GM12891 (cell line): Measurements from ENCODE around the gene TMEM106C.
A peak's percentile ranks its signal among the peaks of the same experiment; 100 is the strongest.
"Not testable (repeated sequence)": the region's sequence is repeated elsewhere in the genome, so short reads cannot be mapped to it uniquely, and the experiment has no call there.

Experiments used
- DNase-seq: peaks from one replicate; pipeline ENCODE4 v3.0.0; 2011; ENCODE audit warnings: low spot score; ENCODE audit not compliant: insufficient read length
- FAIRE-seq: peaks from 2 replicates; lab custom pipeline; 2011; peaks lifted over from hg19 to GRCh38; lab: Jason Lieb, UNC
- PAX5 ChIP-seq: IDR thresholded peaks from 2 replicates; pipeline ENCODE4 v1.6.1; 2011; ENCODE audit warnings: low read length, moderate library complexity, mild to moderate bottlenecking; ENCODE audit not compliant: insufficient read depth, severe bottlenecking
- POLR2A ChIP-seq: IDR thresholded peaks from 2 replicates; pipeline ENCODE4 v1.6.1; 2011; ENCODE audit warnings: low read depth, low read length, control low read depth
- POLR2AphosphoS5 ChIP-seq: IDR thresholded peaks from 2 replicates; pipeline ENCODE4 v1.6.1; 2011; ENCODE audit warnings: low read depth, low read length, control low read depth
- POU2F2 ChIP-seq: IDR thresholded peaks from 2 replicates; pipeline ENCODE4 v1.6.1; 2011; ENCODE audit warnings: low read depth, mild to moderate bottlenecking, control low read depth, low read length, moderate library complexity
- SPI1 ChIP-seq: IDR thresholded peaks from 2 replicates; pipeline ENCODE4 v1.6.1; 2011; ENCODE audit warnings: low read depth, low read length, control low read depth
- TAF1 ChIP-seq: IDR thresholded peaks from 2 replicates; pipeline ENCODE4 v1.6.1; 2011; ENCODE audit warnings: low read depth, low read length, control low read depth

TMEM106C gene

GRCh38 chr12:47946413-47947323, 16.7 kb upstream of the TMEM106C start:
- no peak for TF ChIP-seq PAX5

DNA sequence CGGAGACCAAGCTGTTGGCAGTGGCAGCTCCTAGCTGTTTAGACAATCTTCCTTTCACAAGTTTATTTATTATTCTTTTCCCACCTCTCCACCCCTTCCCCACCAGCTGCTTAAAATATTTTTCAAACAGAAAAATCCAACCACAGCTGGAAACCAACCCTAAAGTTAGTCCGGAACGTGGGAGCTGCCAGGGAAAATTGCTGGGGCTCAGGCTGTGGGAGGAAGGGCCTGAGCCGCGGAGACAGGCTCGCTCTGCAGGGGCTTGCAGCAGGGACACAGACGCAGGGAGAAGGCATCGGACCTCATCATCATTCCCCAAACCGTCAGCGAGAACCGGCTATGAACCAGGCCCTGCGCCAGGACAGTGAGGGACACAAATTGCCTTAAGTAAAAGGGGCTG, 16.1 kb upstream of the TMEM106C start:
- no peak for FAIRE-seq

More at GRCh38 chr12:47946413-47947323, 16.7 kb upstream of the TMEM106C start:
- FAIRE-seq = no peak
- DNase-seq = no peak

GRCh38 chr12:47949441-47950341, 13.7 kb upstream of the TMEM106C start:
- DNase-seq (peak; percentile 77), FAIRE-seq (peak; percentile 78)
- no peak for TF ChIP-seq SPI1
- TF ChIP-seq POLR2AphosphoS5 = no peak
- TF ChIP-seq POU2F2 = no peak
- no peak for TF ChIP-seq TAF1
- no peak for TF ChIP-seq PAX5
- TF ChIP-seq POLR2A = no peak

More for the DNA sequence above, 16.1 kb upstream of the TMEM106C start:
- DNase-seq = no peak
- TF ChIP-seq POLR2AphosphoS5 (no peak), TAF1 (no peak), PAX5 (no peak), POLR2A (no peak)

- FAIRE-seq (no peak), DNase-seq (no peak)
- no peak for TF ChIP-seq PAX5
- no peak for TF ChIP-seq POLR2A
Measured at GRCh38 chr12:47950856-47951468, 12.4 kb upstream of the TMEM106C start.

- DNase-seq = no peak
- no peak for TF ChIP-seq PAX5
- no peak for TF ChIP-seq POLR2AphosphoS5
- TF ChIP-seq POU2F2 = no peak
- TF ChIP-seq POLR2A = no peak
- no peak for TF ChIP-seq SPI1
- TF ChIP-seq TAF1 = no peak
- FAIRE-seq = no peak
Measured at GRCh38 chr12:47954058-47954457, 9.3 kb upstream of the TMEM106C start.

- DNase-seq (no peak), FAIRE-seq (no peak)
- TF ChIP-seq POLR2AphosphoS5 = no peak
- TF ChIP-seq POU2F2 = no peak
- TF ChIP-seq POLR2A = no peak
- no peak for TF ChIP-seq SPI1
- TF ChIP-seq PAX5 = no peak
- TF ChIP-seq TAF1 = no peak
Measured at GRCh38 chr12:47954467-47955045, 8.8 kb upstream of the TMEM106C start.

- FAIRE-seq = no peak
- DNase-seq = no peak
- TF ChIP-seq POLR2A (no peak), POU2F2 (no peak), TAF1 (no peak), PAX5 (no peak), SPI1 (no peak), POLR2AphosphoS5 (no peak)
Measured at GRCh38 chr12:47955059-47955458, 8.3 kb upstream of the TMEM106C start.

- DNase-seq, FAIRE-seq: not testable (repeated sequence)
Measured at GRCh38 chr12:47957671-47958070, 5.7 kb upstream of the TMEM106C start.

- DNase-seq (no peak), FAIRE-seq (no peak)
- TF ChIP-seq POLR2A = no peak
- no peak for TF ChIP-seq POU2F2
- no peak for TF ChIP-seq TAF1
- no peak for TF ChIP-seq POLR2AphosphoS5
Measured at GRCh38 chr12:47962198-47962597, 1.2 kb upstream of the TMEM106C start.
